Body of pancreas (tissue), 4 donors: Measurements from ENCODE around the gene PRDX6.

Source experiments
- CTCF ChIP-seq, 7 experiments: fragments of 450-650 bp in 4 of 7; fragments of 200-600 bp in 3 of 7; sonication (generic) in 3 of 7; IDR thresholded peaks; one replicate each; pipeline ENCODE4 v1.5.1; 2016 to 2019; ENCODE audit warnings: antibody characterized with exemption in 7 of 7
- POLR2A ChIP-seq, 3 donors: fragments of 450-650 bp; IDR thresholded peaks; one replicate each; pipeline ENCODE4 v1.6.1; 2016; ENCODE audit warnings: antibody characterized with exemption in 3 of 3, mild to moderate bottlenecking in 2 of 3

DNA sequence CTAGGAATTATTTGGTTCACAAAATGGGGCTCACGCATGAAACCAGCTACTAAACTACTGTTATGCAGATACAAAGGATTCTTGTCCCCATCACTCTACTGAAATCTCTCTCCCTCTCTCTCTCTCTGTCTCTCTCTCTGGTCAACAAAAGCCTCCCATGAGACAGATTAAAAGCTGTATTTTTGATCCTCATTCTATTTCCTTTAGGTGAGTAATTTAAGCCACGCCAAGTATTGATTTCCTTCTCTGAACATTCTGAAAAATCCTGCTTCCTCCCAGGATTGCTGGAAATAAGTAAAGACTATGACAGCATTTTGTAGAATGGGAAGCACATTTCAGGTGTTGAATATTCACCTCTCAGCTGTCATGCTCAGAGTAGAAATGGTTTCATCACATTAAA, 43.7 kb downstream of the PRDX6 start:
- TF ChIP-seq POLR2A (IDR thresholded peaks at IDR 0.05) (no peak), CTCF (IDR thresholded peaks at IDR 0.05) (no peak)
